NCI-H524 (cell line): ENCODE data around the gene NFKBIA.
"Not testable (repeated sequence)": the region's sequence is repeated elsewhere in the genome, so short reads cannot be mapped to it uniquely, and the experiment has no call there.

Experiments used
- DNase-seq, 2 experiments: peaks; one replicate each; lab custom pipeline; 2025; lab: John Stamatoyannopoulos, UW

NFKBIA gene

GRCh38 chr14:35390577-35391387 is 13.8 kb downstream of the NFKBIA start:
- peak in 1 of 2 experiments; percentile 30 for DNase-seq

DNA sequence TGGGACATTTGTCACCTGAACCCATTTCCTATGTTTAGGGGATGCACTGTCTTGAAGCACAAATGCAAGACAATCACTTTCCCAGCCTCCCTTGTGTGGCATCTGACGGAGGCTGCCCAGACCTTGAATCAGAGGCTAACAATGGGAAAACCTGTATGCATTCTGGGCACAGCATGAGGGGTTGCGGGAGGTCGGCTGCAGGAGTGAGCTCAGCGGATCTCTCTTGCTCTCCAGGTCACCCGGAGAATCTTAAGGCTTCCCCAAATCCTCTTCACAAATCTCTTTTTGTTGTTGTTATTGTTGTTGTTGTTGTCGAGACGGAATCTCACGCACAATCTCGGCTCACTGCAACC is 15.3 kb downstream of the NFKBIA start:
- DNase-seq = no peak

DNA sequence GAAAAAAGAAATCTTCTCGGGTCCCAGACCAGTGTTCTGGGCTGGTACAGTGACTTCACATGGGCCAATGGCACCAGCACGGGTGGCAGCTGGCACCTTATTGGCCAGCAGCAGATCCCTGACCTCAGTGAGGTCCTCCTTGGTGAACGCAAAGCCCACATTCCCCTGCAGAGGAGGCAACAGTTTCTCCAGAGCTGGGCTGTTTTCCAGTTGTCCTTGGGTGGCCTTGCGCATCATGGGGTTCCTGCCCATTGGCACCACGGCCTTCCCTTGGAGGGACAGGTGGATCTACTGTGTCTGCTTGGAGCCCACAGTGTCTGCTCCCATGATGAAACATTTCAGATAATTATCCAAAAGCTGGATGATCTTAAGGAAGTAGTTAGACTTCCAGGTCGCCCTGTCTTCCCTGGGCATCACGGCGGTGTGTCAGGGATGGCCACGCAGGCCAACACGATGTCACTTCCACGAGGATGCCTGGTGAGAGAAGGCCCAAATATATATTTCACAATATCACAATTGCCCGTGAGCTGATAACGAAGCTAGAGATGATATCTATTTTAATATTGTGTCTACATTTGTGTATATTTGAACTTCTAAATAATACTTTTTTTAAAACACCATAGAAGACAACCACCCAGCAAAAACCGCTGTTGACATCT is 15.8 kb downstream of the NFKBIA start:
- DNase-seq = no peak

DNA sequence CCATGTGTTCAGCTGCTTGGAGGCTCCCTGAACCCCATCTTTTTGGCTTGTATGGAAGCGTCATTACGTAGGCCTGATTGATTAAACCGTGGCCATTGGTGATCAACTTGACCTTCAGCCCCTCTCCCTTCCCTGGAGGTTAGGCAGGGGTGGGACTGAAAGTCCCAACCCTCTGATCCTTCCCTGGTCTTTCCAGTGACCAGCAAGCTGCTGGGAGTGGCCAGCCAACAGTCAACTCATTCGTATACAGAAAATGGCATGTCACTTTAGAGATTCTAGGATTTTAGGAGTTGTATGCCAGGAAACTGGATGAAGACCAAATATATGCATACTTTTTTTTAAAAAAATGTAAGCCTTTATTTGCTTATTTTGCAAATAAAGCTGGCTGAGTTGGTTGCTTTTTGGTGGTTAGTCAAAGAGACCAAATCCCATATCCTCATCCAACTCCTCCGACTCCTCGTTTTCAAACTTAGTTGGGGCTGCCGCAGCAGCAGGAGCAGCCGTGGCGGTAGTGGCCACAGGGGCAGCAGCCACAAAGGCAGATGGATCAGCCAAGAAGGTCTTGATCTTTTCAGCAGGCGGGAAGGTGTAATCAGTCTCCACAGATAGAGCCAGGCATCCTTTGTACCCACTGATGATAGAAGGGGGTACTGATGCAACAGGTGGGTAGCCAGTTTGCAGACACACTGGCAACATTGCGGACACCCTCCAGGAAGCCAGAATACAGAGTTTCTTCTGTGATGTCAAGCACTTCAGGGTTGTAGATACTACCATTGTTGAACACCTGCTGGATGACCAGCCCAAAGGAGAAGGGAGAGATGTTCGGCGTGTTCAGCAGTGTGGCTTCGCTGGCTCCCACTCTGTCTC is 16.6 kb downstream of the NFKBIA start:
- DNase-seq = no peak

DNA sequence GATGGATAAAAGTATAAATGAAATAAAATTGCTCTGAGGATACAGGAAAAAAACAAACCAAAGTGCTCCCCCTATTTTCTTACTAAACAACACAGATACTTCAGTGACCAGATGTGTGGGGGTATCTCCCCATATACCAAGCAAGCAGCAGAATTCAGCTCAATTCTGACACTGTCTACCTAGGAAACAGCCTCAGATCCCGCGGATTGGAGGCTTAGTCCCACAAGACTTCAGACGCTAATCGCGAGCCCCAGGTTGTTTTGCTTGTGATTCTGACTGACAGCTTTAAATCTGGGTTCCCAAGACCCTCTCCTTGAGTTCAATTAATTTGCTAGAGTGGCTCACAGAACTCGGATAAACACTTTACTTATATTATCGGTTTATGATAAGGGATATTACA is 17.3 kb downstream of the NFKBIA start:
- DNase-seq = peak; percentile 47 to 67

DNA sequence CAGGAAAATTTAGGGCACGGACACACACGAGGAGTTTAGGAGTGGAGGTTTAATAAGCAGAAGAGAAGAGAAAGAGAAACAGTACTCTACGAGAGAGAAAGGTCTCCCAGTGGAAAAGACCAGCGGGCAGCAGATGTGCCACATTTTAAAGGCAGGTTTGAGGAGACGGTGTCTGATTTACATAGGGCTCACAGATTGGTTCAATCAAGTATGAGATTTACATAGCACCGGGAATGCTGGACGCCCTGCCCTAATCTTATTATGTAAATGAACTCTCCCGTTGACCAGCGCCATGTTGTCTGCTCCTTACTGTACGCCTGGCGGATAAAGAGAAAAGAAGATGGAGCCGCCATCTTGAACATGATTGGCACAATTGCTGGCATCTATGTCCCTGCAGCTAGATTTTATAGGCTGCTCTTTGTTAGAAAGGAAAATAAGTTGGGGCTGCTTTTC is 17.9 kb downstream of the NFKBIA start:
- peak; percentile 99 to 100 for DNase-seq

- peak; percentile 70 to 83 for DNase-seq
Observed at GRCh38 chr14:35385042-35385839, 19.3 kb downstream of the NFKBIA start.

DNA sequence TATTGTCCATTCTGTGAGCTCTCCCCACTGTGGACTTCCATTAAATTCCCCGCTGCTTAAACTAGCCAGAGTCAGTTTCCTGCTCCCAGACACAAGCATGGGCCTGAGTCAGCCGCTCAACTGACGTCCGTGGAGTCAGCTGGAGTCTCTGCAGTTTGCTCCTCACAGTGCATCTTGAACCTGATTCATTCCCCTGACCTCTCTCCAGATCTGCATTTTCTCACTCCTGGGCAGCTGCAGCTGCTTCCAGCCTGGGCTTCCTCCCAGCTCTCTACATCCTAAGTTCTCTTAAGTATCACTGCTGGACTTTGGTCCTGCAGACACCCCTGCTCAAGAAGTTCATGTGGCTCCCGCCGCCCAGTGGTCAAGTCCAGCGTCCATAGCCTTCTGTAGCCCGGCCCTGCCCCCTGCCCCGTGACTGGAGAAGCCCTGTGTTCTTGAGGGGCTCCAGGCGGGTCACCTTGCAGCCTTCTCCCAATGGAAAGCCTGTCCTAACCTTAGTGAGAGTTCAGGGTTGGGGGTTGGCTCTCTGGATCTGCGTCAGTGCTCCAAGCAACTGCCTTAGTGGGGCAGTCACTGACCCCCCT is 20.0 kb downstream of the NFKBIA start:
- no peak for DNase-seq

DNA sequence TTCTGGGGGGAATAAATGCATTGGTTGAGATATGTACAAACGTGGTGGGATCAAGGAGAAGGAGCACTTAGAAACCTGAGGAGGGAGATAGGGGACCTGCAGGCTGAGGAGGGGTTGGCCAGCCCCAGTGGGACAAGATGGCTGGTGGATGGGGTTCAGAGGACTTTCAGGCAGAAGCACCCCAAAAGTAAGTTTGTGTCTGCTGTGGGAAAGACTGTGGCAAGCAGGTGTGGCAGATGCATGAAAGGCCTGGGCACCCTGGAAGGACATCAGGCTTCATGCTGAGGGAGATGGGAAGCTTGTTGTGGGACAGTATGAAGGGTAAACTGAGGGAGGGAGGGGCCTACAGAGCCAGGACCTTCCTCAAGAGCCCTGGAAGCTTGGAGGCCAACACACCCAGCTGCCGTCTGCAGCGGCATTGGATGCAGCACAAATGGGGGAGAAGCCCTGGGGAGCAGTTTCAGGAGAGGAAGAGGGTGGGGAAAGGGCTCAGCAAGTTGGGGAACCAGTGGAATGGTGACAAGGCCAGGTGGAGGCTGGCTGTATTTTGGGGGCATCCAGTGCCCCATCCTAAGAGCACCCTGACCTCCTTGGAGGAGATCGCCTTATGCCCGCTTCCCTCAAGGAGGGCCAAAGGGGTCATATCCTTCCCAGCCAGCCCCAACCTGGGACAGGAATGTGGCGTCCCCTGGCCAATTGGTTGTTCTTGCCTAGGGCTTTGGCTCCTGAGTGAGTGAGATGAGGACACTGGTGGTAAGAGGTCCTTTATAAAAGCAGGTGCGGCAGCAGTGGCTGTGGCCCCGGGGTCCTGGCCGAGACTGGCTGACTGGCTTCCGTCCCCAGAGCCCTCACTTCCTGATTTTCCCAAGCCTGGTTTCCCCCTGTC is 20.7 kb downstream of the NFKBIA start:
- DNase-seq = no peak

GRCh38 chr14:35380794-35381193 is 23.8 kb downstream of the NFKBIA start:
- no peak for DNase-seq

DNA sequence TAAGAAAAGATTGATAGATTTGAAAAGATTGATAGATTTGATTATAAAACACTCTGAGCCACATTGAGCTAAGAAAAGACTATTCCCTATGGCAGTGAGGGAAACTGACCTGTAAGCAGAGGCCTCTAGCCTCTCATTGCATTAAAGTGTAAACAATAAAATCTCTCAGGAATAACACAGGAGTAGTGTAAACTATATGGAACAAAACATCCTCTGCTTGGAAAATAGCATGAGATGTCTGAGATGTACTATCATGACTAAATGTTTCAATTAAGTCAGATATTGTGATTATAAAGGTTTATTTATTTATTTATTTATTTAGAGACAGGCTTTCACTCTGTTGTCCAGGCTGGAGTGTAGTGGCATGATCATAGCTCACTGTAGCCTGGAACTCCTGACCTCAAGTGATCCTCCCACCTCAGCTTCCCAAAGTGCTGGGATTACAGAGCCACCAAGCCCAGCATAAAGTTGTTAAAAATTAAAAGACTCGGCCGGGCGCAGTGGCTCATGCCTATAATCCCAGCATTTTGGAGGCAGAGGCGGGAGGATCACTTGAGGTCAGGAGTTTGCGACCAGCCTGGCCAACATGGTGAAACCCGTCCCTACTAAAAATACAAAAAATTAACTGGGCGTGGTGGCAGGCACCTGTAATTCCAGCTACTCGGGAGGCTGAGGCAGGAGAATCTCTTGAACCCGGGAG is 25.2 kb downstream of the NFKBIA start:
- not testable (repeated sequence) for DNase-seq

DNA sequence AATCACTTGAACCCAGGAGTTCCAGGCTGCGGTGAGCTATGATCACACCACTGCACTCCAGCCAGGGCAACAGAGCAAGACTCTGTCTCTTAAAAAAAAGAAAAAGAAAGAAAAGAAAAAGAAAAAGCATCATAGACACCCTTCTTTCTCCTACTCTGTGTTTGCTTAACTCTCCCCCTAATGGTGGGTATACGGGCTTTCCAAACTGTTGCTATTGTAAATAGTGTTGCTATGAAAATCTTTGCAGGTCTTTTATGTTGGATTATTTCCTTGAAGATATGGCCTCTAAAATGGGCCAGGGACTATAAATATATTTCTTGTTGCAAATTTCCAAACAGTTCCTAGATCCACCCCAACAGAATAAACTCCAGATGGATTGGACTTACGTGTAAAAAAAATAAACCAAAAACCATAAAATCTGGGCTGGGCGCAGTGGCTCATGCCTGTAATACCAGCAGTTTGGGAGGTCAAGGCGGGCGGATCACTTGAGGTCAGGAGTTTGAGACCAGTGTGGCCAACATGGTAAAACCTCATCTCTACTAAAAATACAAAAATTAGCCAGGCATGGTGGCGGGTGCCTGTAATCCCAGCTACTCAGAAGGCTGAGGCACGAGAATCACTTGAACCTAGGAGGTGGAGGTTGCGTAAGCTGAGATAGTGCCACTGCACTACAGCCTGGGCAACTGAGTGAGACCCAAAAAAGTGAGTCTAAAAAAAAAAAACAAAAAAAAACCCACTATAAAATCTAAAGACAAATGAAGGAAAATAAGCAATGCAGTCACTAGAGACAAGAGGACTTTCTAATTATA is 25.9 kb downstream of the NFKBIA start:
- no peak for DNase-seq

DNA sequence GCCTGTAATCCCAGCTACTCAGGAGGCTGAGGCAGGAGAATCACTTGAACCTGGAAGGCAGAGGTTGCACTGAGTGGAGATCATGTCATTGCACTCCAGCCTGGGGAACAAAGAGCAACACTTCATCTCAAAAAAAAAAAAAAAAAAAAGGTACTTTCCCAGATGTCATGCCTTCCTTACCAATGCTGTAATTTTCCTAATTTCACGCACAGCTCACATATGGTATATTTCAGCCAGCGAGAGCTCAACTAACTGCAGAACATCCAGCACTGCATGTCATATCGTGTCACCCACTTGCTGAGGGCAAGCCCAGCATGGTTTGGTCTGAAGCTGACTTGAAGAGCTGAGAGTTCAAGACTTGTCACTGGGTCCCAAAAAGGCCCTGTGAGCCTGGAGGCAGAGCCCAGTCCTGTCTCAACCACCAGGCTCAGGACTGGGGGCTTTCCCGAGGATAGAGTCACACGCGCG is 29.0 kb downstream of the NFKBIA start:
- no peak for DNase-seq

GRCh38 chr14:35374263-35374712 is 30.3 kb downstream of the NFKBIA start:
- DNase-seq = no peak

- not testable (repeated sequence) for DNase-seq
Observed at GRCh38 chr14:35373208-35373607, 31.3 kb downstream of the NFKBIA start.

- DNase-seq = no peak
Observed at GRCh38 chr14:35370969-35371368, 33.6 kb downstream of the NFKBIA start.

GRCh38 chr14:35369701-35370191 is 34.8 kb downstream of the NFKBIA start:
- peak; percentile 58 to 85 for DNase-seq
